HG03103 (cell line): ENCODE data around the gene ZNG1F.
"Not testable (repeated sequence)": the region's sequence is repeated elsewhere in the genome, so short reads cannot be mapped to it uniquely, and the experiment has no call there.

ENCODE experiments used
- ATAC-seq: cut with Tn5 transposase; IDR thresholded peaks from one replicate; pipeline ENCODE4 v1.9.1; 2021; ENCODE audit warnings: low read depth; ENCODE audit not compliant: unreplicated experiment

Gene ZNG1F

DNA sequence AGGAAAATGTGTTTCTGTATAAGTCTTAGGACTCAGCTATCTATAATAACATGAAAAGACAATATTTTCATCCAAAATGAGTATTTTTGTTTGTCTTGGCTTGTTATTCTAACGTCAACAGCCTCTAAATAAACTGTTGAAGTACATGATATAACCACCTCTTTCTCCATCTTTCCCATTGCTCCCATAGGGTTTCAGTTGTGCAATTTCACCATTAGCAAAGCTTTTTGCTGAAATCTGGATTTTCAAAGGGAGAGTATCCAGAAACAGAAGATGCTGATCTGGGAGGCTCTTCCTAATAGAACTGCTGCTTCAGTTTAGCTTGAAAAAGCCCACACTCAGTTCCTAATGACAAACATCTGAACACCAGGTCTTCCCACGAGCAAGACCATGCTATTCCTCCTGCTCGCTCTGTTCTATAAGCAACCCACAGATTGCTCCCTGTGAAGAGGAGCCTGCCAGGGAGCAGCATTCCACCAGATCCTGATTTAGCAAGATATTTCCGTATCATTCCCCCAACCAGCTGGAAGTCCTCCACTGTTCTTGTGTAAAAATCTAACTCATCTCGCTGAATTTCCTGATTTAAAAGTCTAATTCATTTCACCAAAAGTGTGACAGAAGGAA is 101.8 kb downstream of the ZNG1F start:
- not testable (repeated sequence) for ATAC-seq

- not testable (repeated sequence) for ATAC-seq
Observed at GRCh38 chr9:41086685-41087084, 102.4 kb downstream of the ZNG1F start.

GRCh38 chr9:41086215-41086614 is 102.9 kb downstream of the ZNG1F start:
- not testable (repeated sequence) for ATAC-seq

DNA sequence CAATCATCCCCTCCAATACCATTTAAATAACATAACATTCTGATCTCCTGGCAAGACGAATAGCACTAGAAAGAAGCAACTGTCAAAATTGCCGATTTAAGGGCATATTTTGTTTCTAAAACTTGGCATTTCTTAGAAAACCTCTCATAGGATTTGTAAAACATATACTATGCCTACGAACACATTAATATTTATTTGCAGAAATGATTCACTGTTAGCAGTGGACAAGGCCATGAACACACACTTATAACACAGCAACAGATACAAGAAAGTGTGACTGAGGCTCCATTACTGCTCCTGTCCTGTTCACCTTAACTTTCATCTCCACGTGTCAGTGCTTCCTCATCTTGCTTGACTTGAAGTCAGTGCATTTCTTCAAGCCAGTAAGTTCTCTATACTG is 106.8 kb downstream of the ZNG1F start:
- not testable (repeated sequence) for ATAC-seq
